Kidney capillary endothelial cell (primary cell): Measurements from ENCODE around the gene TEX48.

ENCODE experiments used
- DNase-seq: peaks from one replicate; pipeline ENCODE4 v3.0.0-alpha.2; 2018; ENCODE audit warnings: low spot score

The TEX48 gene

GRCh38 chr9:114621561-114621960 is 60.4 kb downstream of the TEX48 start:
- DNase-seq, result no peak

- DNase-seq, result no peak
These were observed 62.7 kb downstream of the TEX48 start for GRCh38 chr9:114619191-114619761.

- no peak for DNase-seq
These were observed 65.1 kb downstream of the TEX48 start for GRCh38 chr9:114616684-114617520.
